ENCODE results near the gene PCED1A.

Gene PCED1A

GRCh38 chr20:2840138-2840966 lies at the start of gene PCED1A, which contains the start of gene VPS16:
TSS of gene PCED1A (minus strand) at chr20:2840655. CDS start at chr20:2839912, 743 bp downstream.
TSS of gene VPS16 (plus strand) at chr20:2840745. CDS start at chr20:2840775, 30 bp downstream.
- DNase-seq: peak; percentile 86

- DNase-seq: no peak
These were observed 49.3 kb upstream of the PCED1A start for GRCh38 chr20:2889797-2890196.

GRCh38 chr20:2889209-2889608 lies 48.8 kb upstream of the PCED1A start:
- no peak for DNase-seq

- DNase-seq: no peak
These were observed 47.9 kb upstream of the PCED1A start for GRCh38 chr20:2888224-2888955.

GRCh38 chr20:2887715-2888114 lies 47.3 kb upstream of the PCED1A start:
- no peak for DNase-seq

GRCh38 chr20:2883726-2884637 lies 43.5 kb upstream of the PCED1A start:
- no peak for DNase-seq

GRCh38 chr20:2880650-2881049 lies 40.2 kb upstream of the PCED1A start:
- DNase-seq: no peak

- no peak for DNase-seq
These were observed 38.7 kb upstream of the PCED1A start for GRCh38 chr20:2879146-2879545.

GRCh38 chr20:2878515-2878914 lies 38.1 kb upstream of the PCED1A start:
- DNase-seq: no peak

GRCh38 chr20:2875690-2876203 lies 35.3 kb upstream of the PCED1A start:
- DNase-seq: no peak

GRCh38 chr20:2874456-2874855 lies 34.0 kb upstream of the PCED1A start:
- DNase-seq: no peak

GRCh38 chr20:2873747-2874041 lies 33.2 kb upstream of the PCED1A start:
- DNase-seq: peak; percentile 57

GRCh38 chr20:2873010-2873746 lies 32.7 kb upstream of the PCED1A start, which contains the start of gene PTPRA:
TSS of gene PTPRA (plus strand) at chr20:2873481. CDS start at chr20:2964278, 90,797 bp downstream.
- DNase-seq: peak; percentile 90

- peak; percentile 43 for DNase-seq
These were observed 32.1 kb upstream of the PCED1A start for GRCh38 chr20:2872459-2873009.

GRCh38 chr20:2871661-2872458 lies 31.4 kb upstream of the PCED1A start:
- no peak for DNase-seq

- no peak for DNase-seq
These were observed 30.6 kb upstream of the PCED1A start for GRCh38 chr20:2871111-2871465.

- DNase-seq: no peak
These were observed 28.9 kb upstream of the PCED1A start for GRCh38 chr20:2869381-2869780.

GRCh38 chr20:2867081-2867864 lies 26.8 kb upstream of the PCED1A start:
- no peak for DNase-seq

GRCh38 chr20:2866236-2866635 lies 25.8 kb upstream of the PCED1A start:
- DNase-seq: no peak

- DNase-seq: no peak
These were observed 25.2 kb upstream of the PCED1A start for GRCh38 chr20:2865630-2866029.

Data from NCI-H1092 treated with DMSO at 0.1 percent for 48 hours (cell line).